Transverse colon (tissue), 3 donors: ENCODE data around the gene RBBP8.
"Not testable (repeated sequence)": the region's sequence is repeated elsewhere in the genome, so short reads cannot be mapped to it uniquely, and the experiment has no call there.

Source experiments
- EP300 ChIP-seq: sonication (generic); formaldehyde crosslinking; IDR thresholded peaks from one replicate; pipeline ENCODE4 v1.6.1; 2017; ENCODE audit warnings: antibody characterized with exemption, low read depth
- TF ChIP-seq, protein P1 (sequence below), 5 experiments: fragments of 200-600 bp in 3 of 5; fragments of 450-650 bp in 2 of 5; sonication (generic) in 3 of 5; IDR thresholded peaks; 1 replicate in 2 of 5; 2 replicates in 3 of 5; pipeline ENCODE4 v1.5.1; 2016 to 2017; ENCODE audit warnings: antibody characterized with exemption in 5 of 5, inconsistent platforms in 3 of 5, mild to moderate bottlenecking in 2 of 5, moderate library complexity in 1 of 5

- TF ChIP-seq, protein P1, sequence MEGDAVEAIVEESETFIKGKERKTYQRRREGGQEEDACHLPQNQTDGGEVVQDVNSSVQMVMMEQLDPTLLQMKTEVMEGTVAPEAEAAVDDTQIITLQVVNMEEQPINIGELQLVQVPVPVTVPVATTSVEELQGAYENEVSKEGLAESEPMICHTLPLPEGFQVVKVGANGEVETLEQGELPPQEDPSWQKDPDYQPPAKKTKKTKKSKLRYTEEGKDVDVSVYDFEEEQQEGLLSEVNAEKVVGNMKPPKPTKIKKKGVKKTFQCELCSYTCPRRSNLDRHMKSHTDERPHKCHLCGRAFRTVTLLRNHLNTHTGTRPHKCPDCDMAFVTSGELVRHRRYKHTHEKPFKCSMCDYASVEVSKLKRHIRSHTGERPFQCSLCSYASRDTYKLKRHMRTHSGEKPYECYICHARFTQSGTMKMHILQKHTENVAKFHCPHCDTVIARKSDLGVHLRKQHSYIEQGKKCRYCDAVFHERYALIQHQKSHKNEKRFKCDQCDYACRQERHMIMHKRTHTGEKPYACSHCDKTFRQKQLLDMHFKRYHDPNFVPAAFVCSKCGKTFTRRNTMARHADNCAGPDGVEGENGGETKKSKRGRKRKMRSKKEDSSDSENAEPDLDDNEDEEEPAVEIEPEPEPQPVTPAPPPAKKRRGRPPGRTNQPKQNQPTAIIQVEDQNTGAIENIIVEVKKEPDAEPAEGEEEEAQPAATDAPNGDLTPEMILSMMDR (IDR thresholded peaks at IDR 0.05), result not testable (repeated sequence)
- not testable (repeated sequence) for TF ChIP-seq EP300
These were observed 47.4 kb upstream of the RBBP8 start for GRCh38 chr18:22885694-22886093.
